Colonic mucosa (tissue), 4 donors: ENCODE results near the gene HSFX2. TPM values are rescaled to one million over a fixed set of nuclear protein-coding genes. Genes with fewer than 3 reads are reported as not detected.

Experiments
- DNase-seq: peaks from one replicate; pipeline ENCODE4 v3.0.0-alpha.2; 2020
- H3K27ac ChIP-seq: fragments of 200-600 bp; one replicate; pipeline ENCODE4 v1.8.0; 2021
- H3K27me3 ChIP-seq: fragments of 200-600 bp; one replicate; pipeline ENCODE4 v1.8.0; 2021
- H3K36me3 ChIP-seq: fragments of 200-600 bp; one replicate; pipeline ENCODE4 v1.8.0; 2021
- H3K4me1 ChIP-seq: fragments of 200-600 bp; one replicate; pipeline ENCODE4 v1.8.0; 2021; ENCODE audit warnings: mild to moderate bottlenecking
- H3K4me3 ChIP-seq: fragments of 200-600 bp; one replicate; pipeline ENCODE4 v1.8.0; 2021
- H3K9ac ChIP-seq, 2 donors: one replicate each; pipeline ENCODE4 v1.7.0; 2013; ENCODE audit warnings: control low read depth in 2 of 2, low read depth in 2 of 2, low read length in 2 of 2
- H3K9me3 ChIP-seq: fragments of 200-600 bp; one replicate; pipeline ENCODE4 v1.8.0; 2021
- intact Hi-C: fragments of 100-400 bp; cut with DNase I; formaldehyde crosslinking; loops from one replicate; pipeline ENCODE4 v1.14.1; 2022
- total RNA-seq, 2 donors: library from RNA; stranded (reverse); fragmentation: NEBNext Ultra II Directional in 1 of 2; extraction: Animal tissue kit (Norgen Biotek cat#: 25700) in 1 of 2; gene quantifications; one replicate each; pipeline ENCODE4 v1.2.1, GENCODE V29; 2021
- TF ChIP-seq, protein P1 (sequence below): fragments of 200-600 bp; IDR thresholded peaks from one replicate; pipeline ENCODE4 v1.8.0; 2022; ENCODE audit warnings: antibody characterized with exemption, mild to moderate bottlenecking
- donor health status: healthy.
- donor health status: DM: no; HTN: no; CAD: no.
- donor health status: DM: no; HTN: no; CAD: no.

The HSFX2 gene
- total RNA-seq, 2 donors from 2014 or later: not detected

DNA sequence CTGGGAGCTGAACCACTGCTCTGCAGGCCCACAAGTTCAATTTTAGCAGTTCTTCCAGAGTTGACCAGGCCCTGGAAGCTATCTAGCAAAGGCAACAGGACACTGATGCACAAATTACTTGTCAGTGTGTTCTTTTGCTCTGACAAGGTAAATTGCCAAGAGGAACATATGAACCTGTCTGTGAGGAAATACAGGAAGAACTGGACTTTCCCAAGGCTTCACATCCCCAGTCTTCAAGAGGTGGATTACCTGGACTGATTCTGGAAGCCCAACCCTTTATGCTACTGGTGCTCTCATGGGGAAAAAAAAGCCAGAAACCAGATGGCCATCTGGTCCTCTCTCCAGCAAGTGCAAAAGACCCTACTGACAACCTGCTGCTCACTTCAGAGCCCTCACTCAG, 38.4 kb upstream of the HSFX2 start:
- no peaks in the 10 kb centered on the region for H3K27me3 ChIP-seq
- H3K9ac ChIP-seq: no peak overlapping the region
- H3K9me3 ChIP-seq: no peaks in the 10 kb centered on the region
- DNase-seq: no peak
- no peak overlapping the region for H3K27ac ChIP-seq
- H3K36me3 ChIP-seq: no peaks in the 10 kb centered on the region
- no peaks in the 10 kb centered on the region for H3K4me1 ChIP-seq
- TF ChIP-seq, protein P1, sequence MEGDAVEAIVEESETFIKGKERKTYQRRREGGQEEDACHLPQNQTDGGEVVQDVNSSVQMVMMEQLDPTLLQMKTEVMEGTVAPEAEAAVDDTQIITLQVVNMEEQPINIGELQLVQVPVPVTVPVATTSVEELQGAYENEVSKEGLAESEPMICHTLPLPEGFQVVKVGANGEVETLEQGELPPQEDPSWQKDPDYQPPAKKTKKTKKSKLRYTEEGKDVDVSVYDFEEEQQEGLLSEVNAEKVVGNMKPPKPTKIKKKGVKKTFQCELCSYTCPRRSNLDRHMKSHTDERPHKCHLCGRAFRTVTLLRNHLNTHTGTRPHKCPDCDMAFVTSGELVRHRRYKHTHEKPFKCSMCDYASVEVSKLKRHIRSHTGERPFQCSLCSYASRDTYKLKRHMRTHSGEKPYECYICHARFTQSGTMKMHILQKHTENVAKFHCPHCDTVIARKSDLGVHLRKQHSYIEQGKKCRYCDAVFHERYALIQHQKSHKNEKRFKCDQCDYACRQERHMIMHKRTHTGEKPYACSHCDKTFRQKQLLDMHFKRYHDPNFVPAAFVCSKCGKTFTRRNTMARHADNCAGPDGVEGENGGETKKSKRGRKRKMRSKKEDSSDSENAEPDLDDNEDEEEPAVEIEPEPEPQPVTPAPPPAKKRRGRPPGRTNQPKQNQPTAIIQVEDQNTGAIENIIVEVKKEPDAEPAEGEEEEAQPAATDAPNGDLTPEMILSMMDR: no peak
- intact Hi-C loops: loop anchor here (10.0 kb wide), 1 partner anchor 119 kb away; no protein-coding TSS in a partner anchor
- H3K4me3 ChIP-seq: no peak overlapping the region

DNA sequence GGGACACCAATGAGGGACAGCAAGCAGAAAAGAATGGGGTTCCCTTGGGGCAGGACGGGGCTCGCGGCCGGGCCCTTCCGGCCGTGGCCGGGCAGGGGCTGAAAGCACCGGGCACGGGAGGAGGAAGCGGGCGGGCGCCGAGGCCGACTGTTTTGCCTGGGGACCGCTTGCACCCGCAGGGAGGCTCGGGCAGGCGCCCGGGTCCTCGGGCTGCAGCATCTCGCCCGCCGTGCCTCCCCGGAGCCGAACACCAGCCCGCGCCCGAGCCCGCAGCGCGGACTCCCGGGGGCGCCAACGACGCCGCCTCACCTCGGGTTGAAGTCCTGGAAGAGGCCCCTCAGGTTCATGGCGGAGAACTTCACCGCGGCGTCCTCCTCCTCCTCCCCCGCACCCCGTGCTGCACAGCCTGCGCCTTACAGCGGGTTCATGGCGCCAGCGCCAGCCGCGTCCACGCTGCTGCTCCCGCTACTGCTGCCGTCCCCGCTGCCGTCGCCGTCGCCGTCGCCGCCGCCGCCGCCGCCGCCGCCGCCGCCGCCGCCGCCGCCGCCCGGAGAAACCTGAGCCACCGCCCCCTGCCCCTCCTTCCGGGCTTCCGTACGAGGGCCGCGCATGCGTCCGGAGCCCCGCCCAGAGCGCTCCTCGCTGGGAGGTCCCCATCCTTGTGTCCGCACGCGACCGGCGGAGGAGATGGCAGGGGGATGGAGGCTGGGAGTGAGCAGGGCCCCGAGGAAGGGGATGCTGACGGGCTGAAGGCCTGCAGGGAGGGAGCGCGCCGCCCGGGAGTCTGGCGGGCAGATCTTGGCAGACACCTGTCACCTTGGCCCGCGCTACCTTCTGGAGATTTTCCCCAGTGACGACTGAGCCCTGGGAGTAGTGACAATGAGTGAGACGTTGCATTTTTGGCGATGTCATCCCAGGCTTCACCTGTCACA, 36.4 kb upstream of the HSFX2 start, which contains the start of gene TMEM185A:
Gene TMEM185A, minus strand, starts transcription at position 559 of the 932 bp plus-strand sequence. Its CDS starts 212 bp downstream, at position 347.
- peak; percentile 80 for DNase-seq
- Histone ChIP-seq H3K4me3 (peak within 1 kb of the TSS; percentile 73), H3K27me3 (no peaks in the 10 kb centered on the region), H3K9ac (peak within 1 kb of the TSS; percentile 58 to 64), H3K4me1 (no peaks in the 10 kb centered on the region), H3K36me3 (no peaks in the 10 kb centered on the region), H3K27ac (peak within 1 kb of the TSS; percentile 57), H3K9me3 (no peaks in the 10 kb centered on the region)
- intact Hi-C loops: loop anchor here (10.0 kb wide), 1 partner anchor 117 kb away; no protein-coding TSS in a partner anchor
- TF ChIP-seq, protein P1: no peak

DNA sequence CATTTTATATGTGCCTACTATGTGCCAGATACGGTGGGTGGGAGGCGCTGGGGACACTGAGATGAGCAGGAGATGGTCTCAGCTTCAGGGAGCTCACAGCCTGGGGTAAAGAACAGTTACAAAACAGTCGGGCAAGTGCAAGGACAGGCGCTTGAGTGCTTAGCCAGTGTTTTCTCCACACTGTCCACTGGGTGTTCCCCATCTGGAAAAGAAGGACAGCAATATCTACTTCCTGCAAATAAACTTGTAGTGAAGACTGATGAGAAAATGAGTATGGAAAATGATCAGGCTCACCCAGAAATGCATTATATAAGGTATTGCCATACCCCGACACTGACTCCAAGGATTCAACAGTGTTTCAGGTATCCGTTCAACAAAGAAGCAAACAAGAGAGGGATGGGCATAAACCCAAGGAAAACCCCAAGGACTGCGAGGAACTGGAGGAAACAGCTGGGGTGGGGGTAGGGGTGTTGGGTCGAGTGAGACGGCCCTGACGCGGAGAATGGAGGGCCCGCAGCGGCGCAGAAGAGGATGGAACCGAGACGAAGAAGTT, 35.6 kb upstream of the HSFX2 start:
- Histone ChIP-seq H3K36me3 (no peaks in the 10 kb centered on the region), H3K4me3 (peak overlapping the region; percentile 73), H3K9ac (peak overlapping the region; percentile 58 to 64), H3K4me1 (no peaks in the 10 kb centered on the region), H3K27me3 (no peaks in the 10 kb centered on the region), H3K9me3 (no peaks in the 10 kb centered on the region), H3K27ac (peak overlapping the region; percentile 57)
- intact Hi-C loops: loop anchor here (10.0 kb wide), 1 partner anchor 116 kb away; no protein-coding TSS in a partner anchor
- TF ChIP-seq, protein P1: no peak
- no peak for DNase-seq

DNA sequence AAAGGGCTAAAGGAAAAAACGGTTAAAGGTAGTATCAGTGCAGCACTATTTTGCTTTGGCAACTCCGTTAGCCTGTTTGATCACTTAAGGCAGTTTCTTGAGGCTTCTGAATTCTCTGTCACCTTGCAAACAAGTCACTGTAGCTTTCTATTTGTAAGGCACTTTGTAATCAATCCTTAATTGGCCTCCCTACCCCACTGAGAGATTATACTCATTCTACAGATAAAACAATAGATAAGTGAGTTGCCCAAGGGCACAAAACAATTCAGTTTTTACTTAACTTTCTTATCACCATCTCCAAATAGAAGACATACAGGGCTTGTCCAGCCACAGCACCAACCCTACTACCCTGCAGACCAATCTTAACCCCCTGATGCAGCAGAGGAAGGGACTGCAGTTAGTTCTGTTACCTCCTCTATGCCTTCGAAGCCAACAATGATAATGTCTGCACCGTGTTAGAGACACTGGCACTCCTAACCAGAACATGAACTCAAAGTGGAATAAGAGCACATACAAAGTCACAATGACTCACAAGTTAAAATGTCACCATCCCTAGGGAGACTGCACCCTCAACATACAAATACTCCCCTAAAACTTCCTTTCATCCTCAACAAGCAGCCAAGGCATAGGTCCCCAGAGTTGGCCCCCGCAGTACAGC, 34.7 kb upstream of the HSFX2 start:
- TF ChIP-seq, protein P1: no peak
- no peaks in the 10 kb centered on the region for H3K4me1 ChIP-seq
- intact Hi-C loops: loop anchor here (10.0 kb wide), 1 partner anchor 115 kb away; no protein-coding TSS in a partner anchor
- DNase-seq: no peak
- no peak overlapping the region for H3K27ac ChIP-seq
- H3K9me3 ChIP-seq: no peaks in the 10 kb centered on the region
- no peaks in the 10 kb centered on the region for H3K36me3 ChIP-seq
- H3K4me3 ChIP-seq: no peak overlapping the region
- H3K27me3 ChIP-seq: no peaks in the 10 kb centered on the region
- H3K9ac ChIP-seq: no peak overlapping the region

DNA sequence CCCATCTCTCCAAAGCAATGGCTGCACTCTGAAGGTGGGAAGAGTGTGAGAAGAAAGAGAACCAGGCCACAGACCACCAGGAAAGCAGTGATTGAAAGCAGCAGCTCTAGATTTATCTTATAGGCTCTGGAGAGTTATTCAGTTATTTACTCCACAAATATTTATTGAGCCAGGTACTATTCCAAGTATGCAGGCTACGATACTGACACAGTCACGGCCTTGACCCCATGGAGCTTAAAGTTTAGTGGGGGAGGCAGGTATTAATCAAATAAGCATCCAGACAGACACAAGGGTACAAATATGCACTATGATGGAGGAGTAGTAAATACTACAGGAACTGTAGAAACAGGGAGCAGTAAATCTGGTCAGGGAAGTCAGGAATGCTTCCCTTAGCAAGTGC, 33.7 kb upstream of the HSFX2 start:
- H3K36me3 ChIP-seq: no peaks in the 10 kb centered on the region

More for the DNA sequence above, 33.7 kb upstream of the HSFX2 start:
- no peak overlapping the region for H3K27ac ChIP-seq
- H3K27me3 ChIP-seq: no peaks in the 10 kb centered on the region
- H3K4me1 ChIP-seq: no peaks in the 10 kb centered on the region
- intact Hi-C loops: no loop called here
- no peak for DNase-seq
- H3K9me3 ChIP-seq: no peaks in the 10 kb centered on the region
- TF ChIP-seq, protein P1: no peak
- H3K4me3 ChIP-seq: no peak overlapping the region
- H3K9ac ChIP-seq: no peak overlapping the region
